K562 (cell line): ENCODE results near the gene CD300E.

ENCODE experiments used
- AFF4 ChIP-seq: sonication (generic); formaldehyde crosslinking; IDR thresholded peaks from 2 replicates; pipeline ENCODE4 v1.8.0; 2023; ENCODE audit warnings: mild to moderate bottlenecking, missing genetic modification reagents
- ATF2 ChIP-seq: sonication (generic); formaldehyde crosslinking; IDR thresholded peaks from 2 replicates; pipeline ENCODE4 v1.8.1; 2022; ENCODE audit warnings: missing genetic modification reagents
- BACH1 ChIP-seq: fragments of 200-800 bp; sonication (Bioruptor generic); IDR thresholded peaks from 2 replicates; pipeline ENCODE4 v1.6.1; 2016; ENCODE audit warnings: missing genetic modification characterization, missing compliant biosample characterization
- CHD2 ChIP-seq: IDR thresholded peaks from 2 replicates; pipeline ENCODE4 v1.6.1; 2011; ENCODE audit warnings: low read depth, low read length
- CTCF ChIP-seq, 3 experiments: IDR thresholded peaks in 2 of 3; conservative IDR thresholded peaks in 1 of 3; 2 replicates each; pipeline ENCODE4 v1.5.1; 2011 to 2012; ENCODE audit warnings: low read length in 3 of 3, mild to moderate bottlenecking in 3 of 3, control low read depth in 2 of 3, improper control_type of control experiment in 1 of 3, inconsistent platforms in 1 of 3, low read depth in 1 of 3, mixed read lengths in 1 of 3, moderate library complexity in 1 of 3; ENCODE audit not compliant: insufficient read depth in 2 of 3
- HDAC6 ChIP-seq: IDR thresholded peaks from 2 replicates; pipeline ENCODE4 v1.6.1; 2012; ENCODE audit warnings: low read depth, mild to moderate bottlenecking, control low read depth, inconsistent platforms, low read length, moderate library complexity
- ILK ChIP-seq: fragments of 450-650 bp; IDR thresholded peaks from 2 replicates; pipeline ENCODE4 v1.6.1; 2016; ENCODE audit warnings: missing genetic modification characterization, low read depth, mild to moderate bottlenecking, missing compliant biosample characterization, moderate library complexity, borderline replicate concordance
- KDM1A ChIP-seq, 2 experiments: fragments of 450-650 bp; IDR thresholded peaks; 2 replicates each; pipeline ENCODE4 v1.6.1; 2016; ENCODE audit warnings: mild to moderate bottlenecking in 2 of 2
- NFE2L1 ChIP-seq: fragments of 450-650 bp; IDR thresholded peaks from 2 replicates; pipeline ENCODE4 v1.6.1; 2016; ENCODE audit warnings: missing genetic modification characterization, low read depth, mild to moderate bottlenecking, missing compliant biosample characterization, moderate library complexity, borderline replicate concordance
- NRF1 ChIP-seq, 2 experiments: fragments of 450-650 bp; IDR thresholded peaks in 1 of 2; conservative IDR thresholded peaks in 1 of 2; 2 replicates each; pipeline ENCODE4 v1.6.1; 2014; ENCODE audit warnings: mild to moderate bottlenecking in 2 of 2
- SNAPC5 ChIP-seq: fragments of 250-450 bp; sonication (Bioruptor Pico); IDR thresholded peaks from 2 replicates; pipeline ENCODE4 v1.8.0; 2021; ENCODE audit warnings: moderate library complexity, mild to moderate bottlenecking, inconsistent platforms
- TAF1 ChIP-seq: IDR thresholded peaks from 2 replicates; pipeline ENCODE4 v1.6.1; 2011; ENCODE audit warnings: mild to moderate bottlenecking, low read length, moderate library complexity; ENCODE audit not compliant: insufficient read depth, control insufficient read depth, severe bottlenecking; ENCODE audit errors: extremely low read depth
- ZNF589 ChIP-seq: fragments of 200-800 bp; sonication (Bioruptor generic); IDR thresholded peaks from 2 replicates; pipeline ENCODE4 v1.6.1; 2016; ENCODE audit warnings: low read depth, missing genetic modification characterization, missing compliant biosample characterization
- ZNF644 ChIP-seq: fragments of 200-800 bp; sonication (Bioruptor generic); IDR thresholded peaks from 2 replicates; pipeline ENCODE4 v1.6.1; 2016; ENCODE audit warnings: low read depth, missing genetic modification characterization, missing compliant biosample characterization

GRCh38 chr17:74645010-74645409, 21.5 kb upstream of the CD300E start:
- TF ChIP-seq HDAC6 (no peak), TAF1 (no peak), ZNF589 (CRISPR knock-in tag) (no peak), ILK (tag) (no peak), SNAPC5 (CRISPR knock-in tag) (no peak), CTCF (IDR thresholded peaks at IDR 0.05 in 2 of 3, conservative IDR thresholded peaks at IDR 0.05 in 1 of 3; ENCODE audit: insufficient read depth in 2 of 3, low read depth in 1 of 3, low read length in 3 of 3) (no peak), NRF1 (conservative IDR thresholded peaks at IDR 0.05 in 1 of 2, IDR thresholded peaks at IDR 0.05 in 1 of 2) (no peak), ZNF644 (tag) (no peak), AFF4 (CRISPR knock-in tag) (no peak), NFE2L1 (no peak), CHD2 (no peak), ATF2 (CRISPR knock-in tag) (no peak), BACH1 (tag) (no peak), KDM1A (IDR thresholded peaks at IDR 0.05) (no peak)
